ENCODE results near the gene NAA10. TPM values are rescaled to one million over a fixed set of nuclear protein-coding genes. Genes with fewer than 3 reads are reported as not detected.

Gene NAA10
- total and polyA plus RNA-seq, 2 experiments from 2014 or later = 83.5 to 118 TPM

DNA sequence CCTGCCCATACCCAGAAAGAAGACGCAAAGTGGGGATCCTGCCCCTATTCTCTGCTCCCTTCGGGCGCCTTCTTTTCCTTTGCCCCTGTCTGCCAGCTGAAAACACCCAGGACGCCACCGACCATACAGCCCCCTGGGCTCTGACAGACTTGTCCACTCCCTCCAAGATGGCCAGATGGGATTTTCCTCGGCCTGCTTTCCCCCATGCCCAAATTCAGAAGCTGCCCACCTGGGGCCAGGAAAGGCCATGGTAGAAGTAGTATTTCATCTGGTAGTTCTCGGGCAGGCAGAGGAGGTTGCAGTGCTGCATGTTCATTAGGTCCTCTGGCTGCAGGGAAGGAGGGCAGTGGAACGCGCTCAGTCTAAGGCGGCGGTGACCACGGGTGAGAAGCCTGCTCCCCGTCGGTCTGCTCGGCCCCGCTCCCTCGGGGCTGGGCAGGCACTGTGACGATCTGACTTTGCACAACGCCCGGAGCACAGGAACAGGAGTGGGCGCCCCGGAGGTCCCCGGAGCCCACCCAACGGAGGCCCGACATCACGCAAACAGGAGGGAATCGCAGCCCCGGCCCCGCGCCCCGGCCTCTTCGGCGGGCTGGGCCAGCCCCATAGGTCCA, 582 bp downstream of the NAA10 start:
- 34% methylated on average over 28 of the region's 33 CpGs for WGBS (ENCODE audit: low lambda C conversion rate, missing lambda C conversion rate)
- TF ChIP-seq, protein P1, sequence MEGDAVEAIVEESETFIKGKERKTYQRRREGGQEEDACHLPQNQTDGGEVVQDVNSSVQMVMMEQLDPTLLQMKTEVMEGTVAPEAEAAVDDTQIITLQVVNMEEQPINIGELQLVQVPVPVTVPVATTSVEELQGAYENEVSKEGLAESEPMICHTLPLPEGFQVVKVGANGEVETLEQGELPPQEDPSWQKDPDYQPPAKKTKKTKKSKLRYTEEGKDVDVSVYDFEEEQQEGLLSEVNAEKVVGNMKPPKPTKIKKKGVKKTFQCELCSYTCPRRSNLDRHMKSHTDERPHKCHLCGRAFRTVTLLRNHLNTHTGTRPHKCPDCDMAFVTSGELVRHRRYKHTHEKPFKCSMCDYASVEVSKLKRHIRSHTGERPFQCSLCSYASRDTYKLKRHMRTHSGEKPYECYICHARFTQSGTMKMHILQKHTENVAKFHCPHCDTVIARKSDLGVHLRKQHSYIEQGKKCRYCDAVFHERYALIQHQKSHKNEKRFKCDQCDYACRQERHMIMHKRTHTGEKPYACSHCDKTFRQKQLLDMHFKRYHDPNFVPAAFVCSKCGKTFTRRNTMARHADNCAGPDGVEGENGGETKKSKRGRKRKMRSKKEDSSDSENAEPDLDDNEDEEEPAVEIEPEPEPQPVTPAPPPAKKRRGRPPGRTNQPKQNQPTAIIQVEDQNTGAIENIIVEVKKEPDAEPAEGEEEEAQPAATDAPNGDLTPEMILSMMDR (IDR thresholded peaks at IDR 0.05; ENCODE audit: poor library complexity) = no peak
- TF ChIP-seq EZH2phosphoT487 (IDR thresholded peaks at IDR 0.05; ENCODE audit: low read depth, severe bottlenecking, unreplicated experiment) (no peak), EZH2 (IDR thresholded peaks at IDR 0.05; ENCODE audit: borderline replicate concordance) (no peak)
- no peak overlapping the region for H3K27ac ChIP-seq

DNA sequence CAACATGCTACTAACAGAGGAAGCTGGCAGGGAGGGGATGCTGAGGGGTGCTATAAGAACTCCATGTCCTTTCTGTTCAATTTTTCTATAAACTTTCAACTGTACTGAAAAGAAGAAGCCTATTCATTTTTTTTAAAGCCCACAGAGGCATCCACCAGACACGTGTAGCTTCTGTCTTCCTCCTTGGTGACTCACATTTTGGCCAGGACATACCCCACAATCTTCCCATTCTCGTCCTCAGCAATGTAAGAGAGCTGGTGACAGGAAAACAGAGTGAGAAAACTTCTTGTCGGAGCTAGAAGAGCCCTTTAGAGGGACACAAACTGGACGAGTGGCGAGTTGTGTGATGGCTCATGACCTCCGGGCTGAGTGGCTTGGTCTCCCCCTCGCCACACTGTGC, 1.1 kb downstream of the NAA10 start:
- H3K4me1 ChIP-seq (ENCODE audit: insufficient read depth) = no peaks in the 10 kb centered on the region
- no peaks in the 10 kb centered on the region for H3K27me3 ChIP-seq
- H2AFZ ChIP-seq = no peak overlapping the region
- peak overlapping the region; percentile 84 for H3K4me2 ChIP-seq
- no peaks in the 10 kb centered on the region for H3K9me2 ChIP-seq (replicated peaks; ENCODE audit: insufficient read depth)
- H3K4me3 ChIP-seq = no peak overlapping the region
- WGBS (ENCODE audit: low lambda C conversion rate, missing lambda C conversion rate) = 65% methylated on average over 7 of the region's 7 CpGs
- H3K9me3 ChIP-seq (ENCODE audit: low read depth) = no peaks in the 10 kb centered on the region
- no peaks in the 10 kb centered on the region for H4K20me1 ChIP-seq (ENCODE audit: insufficient read depth, poor library complexity, severe bottlenecking)
- no peak overlapping the region for H3K27ac ChIP-seq
- H3K79me2 ChIP-seq = peaks cover 18% of the 10 kb centered on the region
- H3K36me3 ChIP-seq (replicated peaks; ENCODE audit: insufficient read depth, low read depth) = no peaks in the 10 kb centered on the region
- no peak for DNase-seq (ENCODE audit: low spot score)
- TF ChIP-seq, protein P1 (IDR thresholded peaks at IDR 0.05; ENCODE audit: poor library complexity) = no peak
- TF ChIP-seq EZH2phosphoT487 (IDR thresholded peaks at IDR 0.05; ENCODE audit: low read depth, severe bottlenecking, unreplicated experiment) = no peak
- no peak for TF ChIP-seq EZH2 (IDR thresholded peaks at IDR 0.05; ENCODE audit: borderline replicate concordance)

More for the DNA sequence above, 582 bp downstream of the NAA10 start:
- Histone ChIP-seq H3K4me3 (peak overlapping the region; percentile 67), H3K9me3 (ENCODE audit: low read depth) (no peaks in the 10 kb centered on the region), H3K36me3 (replicated peaks; ENCODE audit: insufficient read depth, low read depth) (no peaks in the 10 kb centered on the region), H3K4me2 (peak overlapping the region; percentile 84), H3K9me2 (replicated peaks; ENCODE audit: insufficient read depth) (no peaks in the 10 kb centered on the region), H3K27me3 (no peaks in the 10 kb centered on the region), H3K4me1 (ENCODE audit: insufficient read depth) (no peaks in the 10 kb centered on the region), H3K79me2 (peaks cover 18% of the 10 kb centered on the region), H4K20me1 (ENCODE audit: insufficient read depth, poor library complexity, severe bottlenecking) (no peaks in the 10 kb centered on the region), H2AFZ (no peak overlapping the region)
- DNase-seq (ENCODE audit: low spot score) = no peak

- TF ChIP-seq, protein P1 (IDR thresholded peaks at IDR 0.05; ENCODE audit: poor library complexity) = no peak
- H3K79me2 ChIP-seq = peaks cover 18% of the 10 kb centered on the region
- no peaks in the 10 kb centered on the region for H3K9me2 ChIP-seq (replicated peaks; ENCODE audit: insufficient read depth)
Measured at GRCh38 chrX:153932220-153932915, 2.5 kb downstream of the NAA10 start.

More at GRCh38 chrX:153932220-153932915, 2.5 kb downstream of the NAA10 start:
- 88% methylated on average over 13 of the region's 13 CpGs for WGBS (ENCODE audit: low lambda C conversion rate, missing lambda C conversion rate)
- no peaks in the 10 kb centered on the region for H3K9me3 ChIP-seq (ENCODE audit: low read depth)
- no peak overlapping the region for H3K4me3 ChIP-seq
- H3K27ac ChIP-seq = no peak overlapping the region
- H3K4me2 ChIP-seq = no peak overlapping the region
- no peak for DNase-seq (ENCODE audit: low spot score)
- no peaks in the 10 kb centered on the region for H3K4me1 ChIP-seq (ENCODE audit: insufficient read depth)
- no peak overlapping the region for H2AFZ ChIP-seq
- no peaks in the 10 kb centered on the region for H3K36me3 ChIP-seq (replicated peaks; ENCODE audit: insufficient read depth, low read depth)
- H4K20me1 ChIP-seq (ENCODE audit: insufficient read depth, poor library complexity, severe bottlenecking) = no peaks in the 10 kb centered on the region
- no peaks in the 10 kb centered on the region for H3K27me3 ChIP-seq

All from hepatocyte (in vitro differentiated cells).